CD4-positive, alpha-beta T cell treated with Interferon alpha-2 for 1 hour (primary cell): ENCODE data around the gene PIGR.

Experiments
- DNase-seq, 2 donors: peaks; one replicate each; pipeline ENCODE4 v3.0.0-alpha.2; 2020 to 2022

The PIGR gene

GRCh38 chr1:206960676-206961386 is 14.6 kb upstream of the PIGR start:
- DNase-seq: no peak

- no peak for DNase-seq
These were observed 11.9 kb upstream of the PIGR start for GRCh38 chr1:206958144-206958543.

- DNase-seq: no peak
These were observed 11.4 kb upstream of the PIGR start for GRCh38 chr1:206957639-206958038.

- no peak for DNase-seq
These were observed 9.5 kb upstream of the PIGR start for GRCh38 chr1:206955476-206956451.

GRCh38 chr1:206954459-206955342 is 8.4 kb upstream of the PIGR start:
- DNase-seq: no peak

- no peak for DNase-seq
These were observed 7.4 kb upstream of the PIGR start for GRCh38 chr1:206953626-206954025.

GRCh38 chr1:206953126-206953525 is 6.9 kb upstream of the PIGR start:
- DNase-seq: no peak

GRCh38 chr1:206952171-206952570 is 5.9 kb upstream of the PIGR start:
- peak in 1 of 2 donors; percentile 26 for DNase-seq

GRCh38 chr1:206951318-206952100 is 5.2 kb upstream of the PIGR start:
- DNase-seq: no peak

- DNase-seq: no peak
These were observed 3.4 kb upstream of the PIGR start for GRCh38 chr1:206949641-206950040.

- DNase-seq: no peak
These were observed 2.9 kb upstream of the PIGR start for GRCh38 chr1:206949208-206949607.

GRCh38 chr1:206947255-206947654 is 989 bp upstream of the PIGR start:
- DNase-seq: no peak

- DNase-seq: no peak
These were observed 487 bp downstream of the PIGR start for GRCh38 chr1:206945779-206946178.

GRCh38 chr1:206944703-206945102 is 1.6 kb downstream of the PIGR start:
- DNase-seq: peak in 1 of 2 donors; percentile 31

- DNase-seq: no peak
These were observed 4.4 kb downstream of the PIGR start for GRCh38 chr1:206941766-206942418.

- no peak for DNase-seq
These were observed 5.7 kb downstream of the PIGR start for GRCh38 chr1:206940588-206940936.

- DNase-seq: no peak
These were observed 6.3 kb downstream of the PIGR start for GRCh38 chr1:206939841-206940587.

- no peak for DNase-seq
These were observed 7.1 kb downstream of the PIGR start for GRCh38 chr1:206939131-206939530.

GRCh38 chr1:206937425-206937824 is 8.8 kb downstream of the PIGR start:
- no peak for DNase-seq

GRCh38 chr1:206935491-206936067 is 10.7 kb downstream of the PIGR start:
- peak; percentile 44 to 46 for DNase-seq
